ENCODE data around the gene TANGO2. TPM values are rescaled to one million over a fixed set of nuclear protein-coding genes. Genes with fewer than 3 reads are reported as not detected.

TANGO2 gene
- total and polyA plus RNA-seq, 4 donors = 24.8 to 45.3 (median 36.6) TPM

DNA sequence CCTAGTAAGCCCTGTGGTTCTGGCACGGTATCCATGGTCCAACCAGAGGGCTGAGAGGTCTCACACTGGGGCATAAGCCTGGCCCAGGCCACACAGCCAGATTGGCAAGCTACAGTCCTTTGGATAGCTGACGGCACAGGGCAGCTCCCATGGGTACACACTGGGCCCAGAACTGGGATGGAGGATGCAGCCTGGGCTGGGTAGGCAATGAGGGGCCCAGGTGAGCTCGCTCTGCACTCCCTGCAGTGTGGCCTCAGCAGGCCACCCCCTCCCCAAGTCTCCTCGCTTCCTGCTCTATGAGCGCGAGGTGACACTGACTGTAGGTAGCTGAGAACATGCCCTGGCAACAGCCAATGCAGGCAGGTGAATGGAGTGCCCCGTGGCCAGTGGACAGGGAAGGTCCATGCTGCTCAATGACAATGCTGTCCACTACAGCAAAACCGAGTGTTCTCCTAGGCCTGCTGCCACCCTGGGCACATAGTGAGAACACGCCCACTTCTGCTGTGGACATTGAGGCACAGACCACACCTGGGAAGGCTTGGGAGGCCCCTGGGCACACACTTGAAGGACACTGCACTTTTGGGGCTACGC, 8.1 kb upstream of the TANGO2 start:
- no peak overlapping the region for H3K27ac ChIP-seq (ENCODE audit: low read depth in 1 of 2, low read length in 2 of 2)
- ATAC-seq (ENCODE audit: low FRiP score) (no peak), DNase-seq (peak in 1 of 2 donors; percentile 42)
- 80 to 82% methylated on average over 10 of the region's 10 CpGs for WGBS, 2 donors
- H3K4me1 ChIP-seq (ENCODE audit: control insufficient read depth in 1 of 2, insufficient read depth in 2 of 2, low read length in 2 of 2) = no peaks in the 10 kb centered on the region
- H3K4me3 ChIP-seq (ENCODE audit: low read length in 2 of 2) = no peak overlapping the region
- no peaks in the 10 kb centered on the region for H3K36me3 ChIP-seq (ENCODE audit: control insufficient read depth in 1 of 2, insufficient read depth in 2 of 2, low read length in 1 of 2)
- no peaks in the 10 kb centered on the region for H3K9me3 ChIP-seq (ENCODE audit: control insufficient read depth, low read length)
- intact Hi-C loops (cut with DNase I) = loop anchor here (1.0 kb wide), 1 partner anchor 43 kb away; no protein-coding TSS in a partner anchor
- H3K27me3 ChIP-seq (ENCODE audit: control insufficient read depth in 1 of 2, insufficient read depth in 2 of 2, low read length in 1 of 2) = no peaks in the 10 kb centered on the region

- Histone ChIP-seq H3K4me1 (ENCODE audit: control insufficient read depth in 1 of 2, insufficient read depth in 2 of 2, low read length in 2 of 2) (no peaks in the 10 kb centered on the region), H3K9me3 (ENCODE audit: control insufficient read depth, low read length) (no peaks in the 10 kb centered on the region), H3K27ac (ENCODE audit: low read depth in 1 of 2, low read length in 2 of 2) (no peak overlapping the region), H3K4me3 (ENCODE audit: low read length in 2 of 2) (no peak overlapping the region), H3K36me3 (ENCODE audit: control insufficient read depth in 1 of 2, insufficient read depth in 2 of 2, low read length in 1 of 2) (no peaks in the 10 kb centered on the region), H3K27me3 (ENCODE audit: control insufficient read depth in 1 of 2, insufficient read depth in 2 of 2, low read length in 1 of 2) (no peaks in the 10 kb centered on the region)
- intact Hi-C loops (cut with DNase I) = loop anchor here (1.0 kb wide), 1 partner anchor 43 kb away; no protein-coding TSS in a partner anchor
- 2 to 5% methylated on average over 11 of the region's 11 CpGs for WGBS, 2 donors
- peak; percentile 84 to 93 for DNase-seq
- peak; percentile 57 for ATAC-seq (ENCODE audit: low FRiP score)
Observed at GRCh38 chr22:20013382-20013871, 7.5 kb upstream of the TANGO2 start.

DNA sequence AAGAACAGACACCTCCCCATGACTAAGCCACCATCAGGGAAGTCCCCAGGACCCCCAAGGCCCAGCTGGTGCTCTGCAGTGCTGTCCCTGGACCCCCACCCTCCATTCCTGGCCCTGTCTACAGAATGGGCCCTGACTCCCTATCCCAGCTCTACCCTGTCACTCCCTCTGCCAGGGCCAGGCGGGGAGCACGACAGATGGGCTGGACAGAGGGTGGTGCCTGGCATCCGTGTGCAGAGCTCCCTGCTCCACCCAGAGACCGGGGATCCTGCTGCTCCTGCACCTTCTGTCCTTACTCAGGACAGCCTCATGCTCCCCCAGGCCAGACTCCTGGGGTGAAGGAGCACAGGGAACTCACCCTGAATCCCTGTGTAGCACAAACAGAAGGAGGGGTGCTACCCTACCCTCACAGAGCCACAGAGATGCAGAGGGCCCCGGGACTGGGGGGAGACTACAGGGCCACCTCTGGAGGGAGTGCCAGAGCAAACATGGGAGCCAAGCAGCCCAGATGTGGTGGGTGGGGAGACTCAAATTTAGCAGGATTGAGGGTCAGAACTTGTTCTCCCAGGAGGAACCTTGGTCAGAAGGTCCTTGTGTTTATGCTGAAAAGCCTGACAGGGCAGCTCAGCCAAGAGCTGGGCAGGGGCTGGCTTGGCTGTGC, 6.3 kb upstream of the TANGO2 start:
- Histone ChIP-seq H3K36me3 (ENCODE audit: control insufficient read depth in 1 of 2, insufficient read depth in 2 of 2, low read length in 1 of 2) (no peaks in the 10 kb centered on the region), H3K27ac (ENCODE audit: low read depth in 1 of 2, low read length in 2 of 2) (no peak overlapping the region), H3K4me3 (ENCODE audit: low read length in 2 of 2) (no peak overlapping the region), H3K27me3 (ENCODE audit: control insufficient read depth in 1 of 2, insufficient read depth in 2 of 2, low read length in 1 of 2) (no peaks in the 10 kb centered on the region), H3K9me3 (ENCODE audit: control insufficient read depth, low read length) (no peaks in the 10 kb centered on the region), H3K4me1 (ENCODE audit: control insufficient read depth in 1 of 2, insufficient read depth in 2 of 2, low read length in 2 of 2) (no peaks in the 10 kb centered on the region)
- peak in 1 of 2 donors; percentile 42 for DNase-seq
- no peak for ATAC-seq (ENCODE audit: low FRiP score)
- 28 to 42% methylated on average over 5 of the region's 5 CpGs for WGBS, 2 donors
- intact Hi-C loops (cut with DNase I) = no loop called here

DNA sequence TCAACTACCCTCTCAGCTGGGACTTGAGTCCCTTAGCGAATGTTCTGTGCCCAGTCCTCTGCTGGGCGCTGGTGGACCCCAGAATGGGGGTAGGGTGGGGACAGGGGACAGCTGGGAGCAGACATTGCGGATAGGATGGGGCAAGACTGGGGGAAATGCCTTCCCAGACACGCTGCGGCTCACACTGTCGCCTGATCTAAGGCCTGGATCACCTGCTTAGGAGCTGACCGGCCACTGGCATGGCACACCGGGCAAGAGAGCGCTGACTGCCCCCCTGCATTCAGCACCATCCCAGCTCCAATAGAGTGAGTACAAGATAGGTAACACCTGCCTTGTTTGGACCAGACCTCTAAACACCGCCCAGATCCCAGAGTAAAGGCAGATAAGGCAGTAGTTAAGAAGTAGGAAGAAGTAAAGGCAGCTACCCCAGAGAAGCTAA, 5.7 kb upstream of the TANGO2 start:
- no peak for ATAC-seq (ENCODE audit: low FRiP score)
- Histone ChIP-seq H3K4me1 (ENCODE audit: control insufficient read depth in 1 of 2, insufficient read depth in 2 of 2, low read length in 2 of 2) (no peaks in the 10 kb centered on the region), H3K36me3 (ENCODE audit: control insufficient read depth in 1 of 2, insufficient read depth in 2 of 2, low read length in 1 of 2) (no peaks in the 10 kb centered on the region), H3K9me3 (ENCODE audit: control insufficient read depth, low read length) (no peaks in the 10 kb centered on the region), H3K27ac (ENCODE audit: low read depth in 1 of 2, low read length in 2 of 2) (no peak overlapping the region), H3K4me3 (ENCODE audit: low read length in 2 of 2) (no peak overlapping the region), H3K27me3 (ENCODE audit: control insufficient read depth in 1 of 2, insufficient read depth in 2 of 2, low read length in 1 of 2) (no peaks in the 10 kb centered on the region)
- 92 to 93% methylated on average over 10 of the region's 10 CpGs for WGBS, 2 donors
- peak in 1 of 2 donors; percentile 36 for DNase-seq
- intact Hi-C loops (cut with DNase I) = no loop called here

DNA sequence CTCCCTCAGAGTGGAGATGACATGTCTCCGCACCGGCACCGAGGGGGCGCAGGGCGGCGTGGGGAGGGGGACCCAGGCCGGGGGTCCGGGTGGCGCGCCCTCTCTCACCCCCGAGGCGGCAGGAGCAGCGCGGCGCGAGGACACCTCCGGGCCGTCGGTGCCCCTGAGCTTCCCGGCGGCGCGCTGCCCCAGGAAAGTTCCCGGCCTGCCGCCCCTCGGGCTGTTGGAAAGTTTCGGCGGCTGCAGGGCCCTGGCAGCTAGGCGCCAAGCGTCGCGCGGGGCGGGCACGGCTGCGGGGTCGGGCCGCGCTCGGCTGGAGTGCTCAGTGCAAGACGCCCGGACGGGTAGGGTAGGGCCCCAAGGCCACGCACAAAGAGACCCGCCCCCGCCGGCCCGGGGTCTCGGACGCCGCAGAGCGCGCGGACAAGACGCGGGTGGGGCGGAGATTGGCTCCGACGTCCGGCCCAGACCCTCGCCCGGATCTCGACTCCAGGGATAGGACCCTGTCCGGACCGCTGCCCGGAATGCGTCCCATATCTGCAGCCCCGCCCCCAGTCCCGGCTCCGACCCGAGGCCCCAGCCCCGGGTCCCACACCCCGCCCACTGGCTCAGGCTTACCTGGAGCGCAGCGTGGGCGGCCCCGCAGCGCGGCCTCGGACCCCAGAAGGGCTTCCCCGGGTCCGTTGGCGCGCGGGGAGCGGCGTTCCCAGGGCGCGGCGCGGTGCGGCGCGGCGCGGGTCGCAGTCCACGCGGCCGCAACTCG, 4.8 kb upstream of the TANGO2 start:
- Histone ChIP-seq H3K36me3 (ENCODE audit: control insufficient read depth in 1 of 2, insufficient read depth in 2 of 2, low read length in 1 of 2) (no peaks in the 10 kb centered on the region), H3K27ac (ENCODE audit: low read depth in 1 of 2, low read length in 2 of 2) (no peak overlapping the region), H3K4me1 (ENCODE audit: control insufficient read depth in 1 of 2, insufficient read depth in 2 of 2, low read length in 2 of 2) (no peaks in the 10 kb centered on the region), H3K9me3 (ENCODE audit: control insufficient read depth, low read length) (no peaks in the 10 kb centered on the region), H3K4me3 (ENCODE audit: low read length in 2 of 2) (peak overlapping the region; percentile 65 to 72), H3K27me3 (ENCODE audit: control insufficient read depth in 1 of 2, insufficient read depth in 2 of 2, low read length in 1 of 2) (no peaks in the 10 kb centered on the region)
- intact Hi-C loops (cut with DNase I) = no loop called here
- DNase-seq = peak in 1 of 2 donors; percentile 65
- ATAC-seq (ENCODE audit: low FRiP score) = no peak
- 1 to 2% methylated on average over 83 to 101 of the region's 101 CpGs for WGBS, 2 donors

- Histone ChIP-seq H3K36me3 (ENCODE audit: control insufficient read depth in 1 of 2, insufficient read depth in 2 of 2, low read length in 1 of 2) (no peaks in the 10 kb centered on the region), H3K9me3 (ENCODE audit: control insufficient read depth, low read length) (no peaks in the 10 kb centered on the region), H3K27ac (ENCODE audit: low read depth in 1 of 2, low read length in 2 of 2) (no peak within 1 kb of the TSS), H3K4me1 (ENCODE audit: control insufficient read depth in 1 of 2, insufficient read depth in 2 of 2, low read length in 2 of 2) (no peaks in the 10 kb centered on the region), H3K4me3 (ENCODE audit: low read length in 2 of 2) (peak within 1 kb of the TSS; percentile 65 to 72), H3K27me3 (ENCODE audit: control insufficient read depth in 1 of 2, insufficient read depth in 2 of 2, low read length in 1 of 2) (no peaks in the 10 kb centered on the region)
- intact Hi-C loops (cut with DNase I) = no loop called here
- 1% methylated on average over 73 to 79 of the region's 79 CpGs for WGBS, 2 donors
- ATAC-seq (ENCODE audit: low FRiP score) = peak; percentile 79
- DNase-seq = peak; percentile 94 to 97
Observed at GRCh38 chr22:20016734-20017621, 3.9 kb upstream of the TANGO2 start, which contains the start of gene ARVCF. TSS of gene ARVCF (minus strand) at chr22:20016823. CDS start at chr22:19990794, 26,029 bp downstream.

DNA sequence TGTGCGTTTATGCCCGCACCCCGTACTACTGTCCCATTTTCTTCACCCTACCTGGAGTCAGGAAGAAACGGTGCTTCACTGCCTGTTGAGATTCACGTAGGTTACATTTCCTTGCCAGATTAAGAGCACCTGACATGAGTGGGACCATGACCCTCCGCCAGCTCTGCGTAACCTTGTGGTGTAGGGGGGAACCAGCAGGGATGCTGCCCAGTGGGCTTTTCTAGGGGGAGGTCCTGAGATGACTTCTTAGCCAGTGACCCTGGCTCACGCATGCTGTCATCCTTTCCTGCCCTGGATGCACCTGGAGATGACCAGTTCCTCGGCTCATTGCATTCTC, 3.3 kb upstream of the TANGO2 start:
- intact Hi-C loops (cut with DNase I) = no loop called here
- Histone ChIP-seq H3K36me3 (ENCODE audit: control insufficient read depth in 1 of 2, insufficient read depth in 2 of 2, low read length in 1 of 2) (no peaks in the 10 kb centered on the region), H3K27ac (ENCODE audit: low read depth in 1 of 2, low read length in 2 of 2) (no peak overlapping the region), H3K4me1 (ENCODE audit: control insufficient read depth in 1 of 2, insufficient read depth in 2 of 2, low read length in 2 of 2) (no peaks in the 10 kb centered on the region), H3K4me3 (ENCODE audit: low read length in 2 of 2) (no peak overlapping the region), H3K27me3 (ENCODE audit: control insufficient read depth in 1 of 2, insufficient read depth in 2 of 2, low read length in 1 of 2) (no peaks in the 10 kb centered on the region), H3K9me3 (ENCODE audit: control insufficient read depth, low read length) (no peaks in the 10 kb centered on the region)
- DNase-seq (no peak), ATAC-seq (ENCODE audit: low FRiP score) (no peak)
- 77 to 80% methylated on average over 9 of the region's 9 CpGs for WGBS, 2 donors

GRCh38 chr22:20018001-20018400, 2.9 kb upstream of the TANGO2 start:
- DNase-seq = no peak
- intact Hi-C loops (cut with DNase I) = no loop called here
- 90 to 93% methylated on average over 5 of the region's 5 CpGs for WGBS, 2 donors

More at GRCh38 chr22:20018001-20018400, 2.9 kb upstream of the TANGO2 start:
- H3K27ac ChIP-seq (ENCODE audit: low read depth in 1 of 2, low read length in 2 of 2) = no peak overlapping the region
- H3K4me1 ChIP-seq (ENCODE audit: control insufficient read depth in 1 of 2, insufficient read depth in 2 of 2, low read length in 2 of 2) = no peaks in the 10 kb centered on the region
- ATAC-seq (ENCODE audit: low FRiP score) = no peak
- no peaks in the 10 kb centered on the region for H3K36me3 ChIP-seq (ENCODE audit: control insufficient read depth in 1 of 2, insufficient read depth in 2 of 2, low read length in 1 of 2)
- no peaks in the 10 kb centered on the region for H3K27me3 ChIP-seq (ENCODE audit: control insufficient read depth in 1 of 2, insufficient read depth in 2 of 2, low read length in 1 of 2)
- no peaks in the 10 kb centered on the region for H3K9me3 ChIP-seq (ENCODE audit: control insufficient read depth, low read length)
- no peak overlapping the region for H3K4me3 ChIP-seq (ENCODE audit: low read length in 2 of 2)
